ENCODE data around the gene MRPL27.

Gene MRPL27

DNA sequence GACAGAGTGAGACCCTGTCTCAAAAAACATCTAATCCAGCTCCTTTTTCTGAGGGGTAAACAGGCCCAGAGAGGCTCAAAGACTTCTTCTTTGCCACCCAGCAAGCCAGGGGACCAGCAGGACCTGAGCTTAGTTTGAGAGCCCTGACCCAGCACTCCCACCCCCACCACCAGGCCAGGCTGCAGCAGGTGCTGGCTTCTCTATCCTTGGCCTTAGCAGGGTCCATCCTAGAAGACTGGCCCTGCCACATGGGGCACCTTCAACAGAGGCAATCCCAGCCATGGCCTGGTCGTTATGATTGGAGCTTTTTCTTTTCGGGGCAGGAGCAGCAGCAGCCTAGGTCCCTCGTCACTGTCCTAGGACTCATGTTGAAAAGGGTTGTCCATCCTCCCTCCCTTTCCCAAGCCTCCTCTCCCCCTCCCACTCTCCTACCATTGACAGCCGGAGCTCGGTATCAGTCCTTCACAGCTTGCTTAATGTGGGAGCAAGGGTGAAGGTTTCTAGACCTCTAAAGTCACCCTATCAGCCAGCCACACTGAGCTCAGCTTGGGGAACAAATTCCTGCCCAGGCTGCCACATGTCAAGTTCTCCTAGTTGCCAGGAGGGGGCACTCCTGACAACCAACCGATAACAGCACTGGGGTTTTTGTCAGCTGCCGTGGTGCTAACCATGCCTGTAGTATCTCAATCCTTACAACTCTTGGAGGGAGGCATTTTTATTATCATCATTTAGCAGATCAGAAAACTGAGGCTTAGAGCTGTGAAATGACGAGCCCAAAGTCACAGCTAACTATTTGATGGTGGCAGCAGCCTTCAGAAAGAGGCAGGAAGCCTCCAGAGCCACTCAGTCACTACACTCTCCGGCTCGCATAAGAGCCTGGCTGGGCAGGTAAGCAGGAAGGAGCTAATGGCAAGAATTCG lies 11.2 kb downstream of the MRPL27 start:
- in situ Hi-C loops (cut with MboI; ENCODE audit: low sequenced_read_pairs) = no loop called here

DNA sequence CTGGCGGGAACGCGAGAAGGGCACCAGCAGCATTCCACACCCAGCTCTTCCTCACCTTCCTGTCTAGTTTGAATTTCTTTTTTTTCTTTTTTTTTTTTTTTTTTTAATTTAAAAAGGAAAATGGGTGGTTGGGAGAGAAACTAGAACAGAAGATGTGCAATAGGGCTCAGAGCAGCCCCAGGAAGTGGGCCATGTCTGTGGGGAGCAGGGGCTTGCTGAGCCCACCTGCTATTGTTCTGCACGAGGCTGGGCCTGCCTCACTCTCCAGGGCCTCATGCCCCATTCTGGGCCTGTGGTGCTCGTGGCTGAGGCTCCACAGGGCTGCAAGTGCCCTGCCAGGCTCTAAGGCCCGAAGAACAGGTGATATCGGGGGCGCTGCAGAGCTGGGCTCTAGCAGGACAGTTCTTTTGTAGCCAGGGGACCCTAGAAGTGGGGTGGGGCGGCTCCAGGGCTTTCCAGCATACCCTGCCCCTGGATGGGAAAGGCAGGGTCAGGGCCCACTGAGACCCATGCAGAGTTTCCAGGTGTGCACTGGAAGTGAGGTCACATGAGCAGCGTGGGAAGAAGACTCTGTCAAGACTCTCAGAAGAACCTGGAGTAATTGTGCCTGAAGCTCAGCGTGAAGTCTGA lies 12.4 kb downstream of the MRPL27 start:
- in situ Hi-C loops (cut with MboI; ENCODE audit: low sequenced_read_pairs) = no loop called here

DNA sequence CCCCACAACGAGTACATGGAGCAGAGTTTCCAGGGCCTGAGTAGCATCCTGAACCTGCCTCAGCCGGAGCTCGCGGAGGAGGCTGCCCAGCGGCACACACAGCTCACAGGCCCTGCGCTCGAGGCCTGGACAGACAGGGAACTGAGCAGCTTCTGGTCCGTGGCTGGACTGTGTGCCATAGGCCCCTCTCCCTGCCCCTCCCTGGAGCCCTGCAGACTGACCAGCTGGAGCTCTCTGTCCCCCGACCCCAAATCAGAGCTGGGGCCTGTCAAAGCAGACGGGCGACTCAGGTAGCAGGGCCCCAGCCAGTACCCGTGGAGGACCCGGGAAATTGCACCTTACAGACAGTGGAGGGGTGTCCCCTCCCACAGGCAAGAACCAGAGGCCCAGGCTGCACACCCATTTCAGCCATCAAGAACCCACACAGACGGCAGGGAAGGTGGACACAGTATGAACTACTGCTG lies 13.0 kb downstream of the MRPL27 start:
- in situ Hi-C loops (cut with MboI; ENCODE audit: low sequenced_read_pairs) = no loop called here

DNA sequence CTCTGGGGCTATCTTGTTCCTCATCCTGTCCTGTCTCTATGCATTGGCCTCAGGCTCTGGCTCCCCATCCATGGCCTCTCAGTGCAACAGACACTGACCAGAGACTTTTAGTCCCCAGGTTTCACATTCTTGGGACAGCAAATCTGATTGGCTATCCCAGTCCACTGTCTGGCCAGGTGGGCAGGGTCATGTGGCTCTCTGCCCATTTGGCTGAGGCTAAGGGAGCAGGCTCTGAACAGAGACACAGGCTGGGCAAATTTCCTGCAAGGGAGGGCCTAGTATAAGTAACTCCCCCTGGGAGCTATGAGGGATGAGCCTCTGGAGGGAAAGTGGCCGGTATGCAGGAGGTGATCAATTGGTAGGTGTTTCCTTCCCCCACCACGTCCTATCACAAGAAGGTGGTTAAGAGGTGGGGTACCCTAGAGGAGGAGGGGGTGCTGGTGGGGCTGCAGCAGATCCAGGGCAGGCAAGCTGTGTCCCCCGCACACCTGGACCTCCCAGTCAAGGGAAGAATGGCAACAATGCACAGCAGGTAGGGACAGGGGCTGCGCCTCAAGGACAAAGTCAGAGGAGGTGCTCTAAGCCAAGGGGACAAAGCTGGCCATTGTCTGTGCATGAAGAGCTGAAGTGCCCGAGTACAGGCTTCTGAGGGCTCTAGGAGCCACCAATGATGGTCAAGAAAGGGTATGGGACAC lies 13.8 kb downstream of the MRPL27 start:
- in situ Hi-C loops (cut with MboI; ENCODE audit: low sequenced_read_pairs) = no loop called here

DNA sequence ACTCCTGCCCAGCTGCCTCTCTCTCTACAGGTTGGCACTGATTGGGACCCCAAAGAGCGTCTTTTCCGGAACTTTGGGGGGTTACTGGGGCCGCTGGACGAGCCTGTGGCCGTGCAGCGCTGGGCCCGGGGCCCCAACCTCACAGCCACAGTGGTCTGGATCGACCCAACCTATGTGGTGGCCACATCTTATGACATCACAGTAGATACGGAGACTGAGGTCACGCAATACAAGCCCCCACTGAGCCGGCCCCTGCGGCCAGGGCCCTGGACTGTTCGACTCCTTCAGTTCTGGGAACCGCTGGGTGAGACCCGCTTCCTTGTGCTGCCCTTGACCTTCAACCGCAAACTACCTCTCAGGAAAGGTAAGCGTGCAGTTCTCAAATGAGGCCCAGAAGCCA lies 14.8 kb downstream of the MRPL27 start:
- in situ Hi-C loops (cut with MboI; ENCODE audit: low sequenced_read_pairs) = no loop called here

DNA sequence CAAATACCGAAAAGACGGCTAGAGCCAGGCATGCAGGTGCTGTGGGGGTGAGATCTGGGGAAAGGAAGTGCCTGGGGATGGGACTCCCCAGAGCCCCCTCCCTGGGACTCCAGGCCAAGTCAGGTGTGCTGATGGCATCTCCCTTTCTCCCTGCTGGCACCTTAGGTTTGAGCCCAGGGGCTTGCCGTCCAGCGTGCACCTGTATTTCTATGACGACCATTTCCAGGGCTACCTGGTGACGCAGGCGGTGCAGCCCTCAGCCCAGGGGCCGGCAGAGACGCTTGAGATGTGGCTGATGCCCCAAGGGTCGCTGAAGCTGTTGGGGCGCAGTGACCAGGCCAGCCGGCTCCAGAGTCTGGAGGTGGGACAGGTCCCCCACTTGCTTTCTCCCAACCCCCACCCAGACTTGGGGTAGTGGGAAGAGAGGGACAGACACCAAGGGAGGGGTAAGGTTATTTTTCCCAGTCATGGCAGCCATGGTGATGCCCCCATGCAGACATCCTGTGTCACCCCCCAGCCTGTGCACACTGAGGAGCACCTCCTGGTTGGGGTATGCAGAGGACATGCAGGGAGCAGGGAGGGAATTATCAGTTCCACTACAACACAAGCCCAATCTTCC lies 16.0 kb downstream of the MRPL27 start:
- in situ Hi-C loops (cut with MboI; ENCODE audit: low sequenced_read_pairs) = no loop called here

DNA sequence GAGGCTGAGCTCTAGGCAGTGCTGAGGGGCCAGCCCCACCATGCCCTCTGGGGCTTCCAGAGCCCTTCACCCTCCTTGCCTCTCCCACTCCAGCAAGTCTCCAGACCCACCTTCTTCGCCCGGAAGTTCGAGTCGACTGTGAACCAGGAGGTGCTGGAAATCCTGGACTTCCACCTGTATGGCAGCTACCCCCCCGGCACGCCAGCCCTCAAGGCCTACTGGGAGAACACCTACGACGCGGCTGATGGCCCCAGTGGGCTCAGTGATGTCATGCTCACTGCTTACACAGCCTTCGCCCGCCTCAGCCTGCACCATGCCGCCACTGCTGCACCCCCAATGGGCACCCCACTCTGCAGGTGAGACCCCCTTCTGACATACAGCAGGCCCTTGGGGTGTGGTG lies 16.6 kb downstream of the MRPL27 start:
- in situ Hi-C loops (cut with MboI; ENCODE audit: low sequenced_read_pairs) = no loop called here

DNA sequence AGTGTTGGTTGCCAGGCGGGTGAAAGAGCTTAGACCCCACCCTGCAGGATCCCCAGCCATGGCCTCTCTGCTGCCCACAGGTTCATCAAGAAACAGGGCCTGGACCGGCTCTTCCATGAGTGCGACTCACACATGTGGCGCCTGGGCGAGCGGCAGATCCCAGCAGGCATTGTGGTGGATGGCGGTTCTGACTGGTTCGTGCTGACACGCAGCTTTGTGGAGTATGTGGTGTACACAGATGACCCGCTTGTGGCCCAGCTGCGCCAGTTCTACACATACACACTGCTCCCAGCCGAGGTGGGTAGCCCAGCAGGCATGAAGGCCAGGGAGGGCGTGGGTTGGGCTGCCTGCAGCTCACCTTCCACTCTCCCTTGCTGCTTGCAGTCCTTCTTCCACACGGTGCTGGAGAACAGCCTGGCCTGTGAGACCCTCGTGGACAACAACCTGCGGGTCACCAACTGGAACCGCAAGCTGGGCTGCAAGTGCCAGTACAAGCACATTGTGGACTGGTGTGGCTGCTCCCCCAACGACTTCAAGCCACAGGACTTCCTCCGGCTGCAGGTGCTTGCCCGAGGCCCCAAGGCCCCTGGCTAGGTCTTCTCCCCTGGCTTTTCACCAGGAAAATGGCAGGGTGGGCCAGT lies 17.2 kb downstream of the MRPL27 start:
- in situ Hi-C loops (cut with MboI; ENCODE audit: low sequenced_read_pairs) = no loop called here

DNA sequence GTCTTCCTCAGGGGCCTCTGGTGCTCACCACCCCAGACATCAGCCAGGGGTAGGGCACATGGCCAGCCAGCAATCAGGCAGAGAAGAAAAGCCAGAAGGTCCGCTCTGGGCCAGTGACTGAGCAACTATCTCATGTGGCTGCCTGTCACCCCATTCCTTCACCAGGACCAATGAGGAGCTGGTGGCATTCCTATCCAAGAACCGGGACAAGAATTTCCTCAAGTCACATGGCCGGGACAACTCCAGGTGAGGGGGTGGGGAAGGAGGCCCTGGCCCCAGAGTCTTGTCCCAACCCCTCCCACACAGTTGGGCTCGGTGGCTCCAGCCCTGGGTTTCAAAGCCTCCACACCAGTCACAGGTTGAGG lies 17.7 kb downstream of the MRPL27 start:
- in situ Hi-C loops (cut with MboI; ENCODE audit: low sequenced_read_pairs) = no loop called here

DNA sequence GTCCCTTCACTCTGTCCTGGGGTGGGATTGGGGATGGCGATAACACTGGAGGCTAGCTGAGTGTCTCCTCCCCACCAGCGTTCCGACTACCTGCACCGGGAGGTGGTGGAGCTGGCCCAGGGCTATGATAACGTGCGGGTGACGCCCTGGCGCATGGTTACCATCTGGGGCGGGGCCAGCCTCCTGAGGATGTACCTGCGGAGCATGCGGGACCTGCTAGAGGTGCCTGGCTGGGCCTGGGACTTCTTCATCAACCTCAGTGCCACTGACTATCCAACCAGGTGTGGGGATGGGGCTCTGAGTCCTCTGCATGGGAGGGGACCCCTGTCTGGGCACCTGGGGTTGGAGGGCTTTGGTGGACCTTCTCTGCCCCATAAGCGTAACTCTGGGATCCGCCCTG lies 18.2 kb downstream of the MRPL27 start:
- in situ Hi-C loops (cut with MboI; ENCODE audit: low sequenced_read_pairs) = no loop called here

DNA sequence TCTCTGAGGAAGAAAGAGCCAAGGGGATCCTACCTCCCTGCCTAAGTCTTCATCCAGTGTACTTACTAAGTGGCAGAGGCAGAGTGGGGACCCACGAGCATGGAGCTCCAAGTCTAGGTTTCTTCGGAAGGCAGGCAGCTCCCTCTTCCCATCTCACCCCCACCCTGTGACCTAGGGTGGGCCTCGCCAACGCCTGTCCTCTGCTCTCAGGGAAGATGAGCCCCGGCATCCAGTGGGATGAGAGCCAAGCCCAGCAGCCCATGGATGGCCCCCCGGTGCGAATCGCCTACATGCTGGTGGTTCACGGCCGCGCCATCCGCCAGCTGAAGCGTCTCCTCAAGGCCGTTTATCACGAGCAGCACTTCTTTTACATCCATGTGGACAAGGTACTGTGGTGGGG lies 18.8 kb downstream of the MRPL27 start:
- in situ Hi-C loops (cut with MboI; ENCODE audit: low sequenced_read_pairs) = no loop called here

DNA sequence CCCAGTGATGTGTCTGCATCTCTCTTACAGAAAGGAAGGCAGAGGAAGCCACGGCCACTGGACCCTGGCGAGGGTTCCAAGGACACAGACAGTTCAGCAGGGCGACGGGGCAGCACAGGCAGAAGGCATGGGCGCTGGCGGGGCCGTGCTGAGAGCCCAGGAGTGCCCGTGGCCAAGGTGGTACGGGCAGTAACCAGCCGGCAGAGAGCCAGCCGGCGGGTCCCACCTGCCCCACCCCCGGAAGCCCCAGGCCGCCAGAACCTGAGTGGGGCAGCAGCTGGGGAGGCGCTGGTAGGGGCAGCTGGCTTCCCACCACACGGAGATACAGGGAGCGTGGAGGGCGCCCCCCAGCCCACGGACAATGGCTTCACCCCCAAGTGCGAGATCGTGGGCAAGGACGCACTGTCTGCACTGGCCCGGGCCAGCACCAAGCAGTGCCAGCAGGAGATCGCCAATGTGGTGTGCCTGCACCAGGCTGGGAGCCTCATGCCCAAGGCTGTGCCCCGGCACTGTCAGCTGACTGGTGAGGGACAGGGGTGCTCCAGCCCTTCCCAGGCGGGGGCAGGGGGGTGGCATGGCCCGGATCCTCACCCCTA lies 19.3 kb downstream of the MRPL27 start:
- in situ Hi-C loops (cut with MboI; ENCODE audit: low sequenced_read_pairs) = no loop called here

DNA sequence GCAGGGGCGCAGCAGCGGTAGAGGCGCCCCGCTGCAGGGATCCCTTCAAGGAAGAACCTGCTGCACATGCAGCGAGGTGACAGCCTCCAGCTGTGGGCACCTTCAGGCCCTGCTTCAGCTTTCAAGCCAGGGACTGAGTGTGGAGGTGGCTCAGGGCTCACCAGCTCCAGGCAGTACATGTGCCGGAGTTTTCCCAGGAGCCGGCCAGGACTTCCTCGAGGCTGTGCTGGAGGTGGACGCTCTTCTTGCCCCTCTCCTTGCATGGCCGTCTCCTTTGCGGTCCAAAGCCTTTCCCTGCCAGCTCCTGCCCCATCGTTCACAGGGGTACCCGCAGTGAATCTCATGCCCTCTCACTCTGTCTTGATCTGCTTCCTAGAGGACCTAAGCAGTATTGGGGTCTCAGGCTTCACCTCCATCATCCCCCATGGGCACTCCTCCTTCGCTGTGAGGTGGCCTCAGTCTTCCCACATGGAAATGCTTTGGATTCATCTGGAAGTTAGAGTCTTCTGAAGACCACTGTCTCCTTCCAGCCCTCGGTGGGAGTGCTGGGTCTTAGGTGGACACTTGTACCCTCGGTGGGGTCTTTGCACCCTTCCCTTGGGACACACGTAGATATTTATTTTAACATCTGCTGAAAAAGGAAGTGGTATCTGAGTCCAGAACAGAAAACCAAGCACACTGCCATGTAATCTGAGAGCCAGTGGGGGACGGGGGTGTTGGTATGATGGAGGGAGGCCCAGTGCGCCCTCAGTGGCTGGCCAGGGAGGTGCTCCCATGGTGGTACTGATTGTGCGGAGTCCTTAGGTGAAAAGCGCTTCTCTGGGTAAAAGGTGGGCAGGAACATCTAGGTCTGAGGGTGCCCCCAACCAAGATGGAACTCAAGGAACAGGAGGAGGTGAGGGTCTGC lies 20.0 kb downstream of the MRPL27 start:
- in situ Hi-C loops (cut with MboI; ENCODE audit: low sequenced_read_pairs) = no loop called here

DNA sequence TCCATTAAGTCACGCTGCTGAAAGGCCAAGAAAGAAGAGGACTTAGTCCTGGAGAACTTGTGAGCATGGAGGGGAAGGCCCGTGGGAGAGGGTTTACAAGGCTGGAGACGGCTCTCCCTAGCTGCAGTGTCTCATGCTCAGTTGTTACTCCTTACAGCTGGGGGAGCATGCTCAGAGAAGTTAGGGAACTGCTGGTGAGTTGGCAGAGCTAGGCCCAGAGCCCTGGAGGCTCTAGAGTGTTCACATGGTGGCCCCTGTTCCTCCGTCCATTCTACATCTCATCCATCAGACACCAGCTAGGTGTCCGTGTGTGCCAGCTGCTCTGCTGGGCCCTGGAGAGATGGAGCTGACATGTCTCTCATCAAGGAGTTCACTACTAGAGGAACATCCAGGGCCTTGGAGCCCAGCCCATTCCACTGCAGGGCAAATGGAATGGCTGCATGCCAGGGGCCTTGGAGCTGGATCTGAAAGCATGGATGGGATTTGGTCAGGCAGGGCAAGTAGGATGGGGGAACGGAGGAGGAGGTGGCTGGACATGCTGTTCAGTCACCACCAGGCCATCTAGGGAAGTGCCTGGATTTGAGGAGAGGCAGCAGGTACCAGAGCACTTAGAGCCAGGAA lies 20.8 kb downstream of the MRPL27 start:
- in situ Hi-C loops (cut with MboI; ENCODE audit: low sequenced_read_pairs) = no loop called here

DNA sequence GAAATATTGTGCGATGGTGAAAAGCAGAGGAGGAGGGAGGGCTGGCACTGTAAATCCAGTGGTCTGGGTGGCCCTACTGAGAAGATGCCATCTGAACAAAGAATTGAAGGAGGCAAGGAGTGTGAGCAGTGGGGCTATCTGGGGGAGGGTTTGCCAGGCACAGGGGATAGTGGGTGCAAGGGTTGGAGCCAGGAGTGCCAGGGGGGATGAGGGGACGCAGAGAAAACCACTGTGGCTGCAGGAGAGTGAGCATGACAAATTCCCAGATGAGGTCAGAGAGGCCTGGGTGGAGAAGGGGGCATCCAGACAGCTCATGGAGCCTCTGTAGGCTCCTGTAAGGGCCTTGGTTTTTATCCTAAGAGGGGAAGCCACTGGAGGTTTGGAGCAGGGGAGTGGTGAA lies 22.3 kb downstream of the MRPL27 start:
- in situ Hi-C loops (cut with MboI; ENCODE audit: low sequenced_read_pairs) = no loop called here

DNA sequence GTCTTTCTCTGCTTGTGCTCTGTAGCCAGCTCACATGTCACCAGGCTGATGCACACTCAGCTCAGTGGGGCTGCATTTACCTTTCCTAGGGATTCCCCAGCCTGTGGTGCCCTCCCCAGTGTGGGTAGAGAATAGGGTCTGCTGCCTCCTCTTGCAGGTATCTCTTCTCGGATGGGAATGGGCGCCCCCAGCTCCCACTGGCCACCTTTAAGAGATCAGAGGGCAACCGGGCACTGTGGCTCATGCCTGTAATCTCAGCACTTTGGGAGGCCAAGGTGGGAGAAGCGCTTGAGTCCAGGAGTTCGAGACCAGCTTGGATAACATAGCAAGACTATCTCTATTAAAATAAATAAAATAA lies 23.8 kb downstream of the MRPL27 start:
- in situ Hi-C loops (cut with MboI; ENCODE audit: low sequenced_read_pairs) = no loop called here

DNA sequence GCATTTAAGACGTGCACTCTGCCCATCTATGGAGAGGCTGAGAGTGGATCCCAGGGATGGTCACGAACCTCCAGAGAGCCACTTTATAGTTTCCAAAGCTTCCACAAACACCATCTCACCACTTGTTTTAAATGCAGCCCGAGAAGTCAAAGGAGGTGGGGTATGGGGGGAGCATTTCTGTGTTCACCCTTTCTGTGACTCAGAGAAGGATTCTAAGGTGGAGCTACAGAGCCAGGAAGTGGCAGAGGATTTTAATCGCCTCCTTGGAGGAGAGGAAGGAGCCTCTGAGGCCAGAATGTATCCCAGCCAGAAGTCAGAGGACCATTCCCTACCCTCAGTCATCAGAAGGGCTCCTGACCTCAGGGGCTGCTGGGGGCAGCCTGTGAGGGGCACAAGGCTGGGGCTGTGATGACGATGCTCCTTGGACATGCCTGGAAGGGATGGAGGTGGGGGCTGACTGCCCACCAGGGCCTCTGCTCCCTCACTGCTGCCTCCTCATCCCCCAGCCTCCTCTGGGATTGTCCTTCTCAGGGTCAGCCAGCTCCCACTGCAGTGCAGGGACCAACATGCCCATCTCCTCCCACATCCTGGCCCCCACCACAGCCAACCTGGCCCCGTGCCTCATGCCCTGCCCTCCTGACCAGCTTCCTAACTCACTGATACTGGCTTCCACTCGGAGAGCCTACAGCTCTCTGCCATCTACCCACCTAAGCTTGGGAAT lies 24.3 kb downstream of the MRPL27 start:
- in situ Hi-C loops (cut with MboI; ENCODE audit: low sequenced_read_pairs) = no loop called here

DNA sequence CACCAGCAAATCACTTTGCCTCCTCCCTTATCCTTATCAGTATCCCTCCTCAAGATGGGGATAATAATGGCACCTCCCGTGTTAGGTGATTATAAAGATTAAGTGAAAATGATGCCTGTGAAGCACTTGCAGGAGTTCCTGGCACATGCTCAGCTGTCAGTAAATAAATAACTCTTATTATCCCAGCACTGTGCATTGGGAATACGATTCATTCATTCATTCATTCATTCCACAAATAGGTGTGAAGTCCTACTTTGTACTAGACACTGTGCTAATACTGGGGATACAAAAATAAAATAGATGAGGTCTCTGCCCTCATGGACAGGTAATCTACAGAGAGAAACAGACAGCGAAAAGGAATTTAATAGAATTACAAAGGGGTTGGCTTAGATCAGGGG lies 25.1 kb downstream of the MRPL27 start:
- in situ Hi-C loops (cut with MboI; ENCODE audit: low sequenced_read_pairs) = no loop called here

Measured in HL-60/S4 treated with retinoic acid at 250 ng/mL for 4 days and 3 days (cell line).